ENCODE data around the gene DCHS1. TPM values are rescaled to one million over a fixed set of nuclear protein-coding genes. Genes with fewer than 3 reads are reported as not detected.
"Not testable (repeated sequence)": the region's sequence is repeated elsewhere in the genome, so short reads cannot be mapped to it uniquely, and the experiment has no call there.

The DCHS1 gene
- total and polyA plus RNA-seq, 9 of the 15 experiments (the other 6 are each of a cell fraction or from before 2014, with no cell fraction given): 0.04 to 0.49 (median 0.14) TPM; not detected in 2

DNA sequence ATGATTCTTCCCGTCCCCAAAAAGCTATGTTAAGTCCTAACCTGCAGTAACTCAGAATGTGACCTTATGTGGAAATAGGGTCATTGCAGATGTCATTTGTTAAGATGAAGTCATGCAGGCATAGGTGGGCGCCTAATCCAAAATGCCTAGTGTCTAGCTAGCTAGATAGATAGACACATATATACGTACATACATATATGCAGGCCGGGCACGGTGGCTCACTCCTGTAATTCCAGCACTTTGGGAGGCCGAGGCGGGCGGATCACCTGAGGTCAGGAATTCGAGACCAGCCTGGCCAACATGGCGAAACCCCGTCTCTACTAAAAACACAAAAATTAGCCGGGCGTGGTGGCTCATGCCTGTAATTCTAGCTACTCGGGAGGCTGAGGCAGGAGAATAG is 28.5 kb upstream of the DCHS1 start:
- Histone ChIP-seq H3K4me1 (replicated peaks in 1 of 2; ENCODE audit: control insufficient read depth in 2 of 2, insufficient read depth in 2 of 2, low read length in 2 of 2) (peaks cover 10 to 14% of the 10 kb centered on the region in 2 experiments; a peak in 4 of 5 replicates), H3K4me2 (ENCODE audit: insufficient read depth, low read length) (peak overlapping the region; percentile 77), H2AFZ (ENCODE audit: low read depth, low read length) (peak overlapping the region; percentile 91), H3K27ac (ENCODE audit: extremely low read depth, low read depth, low read length) (peak overlapping the region; percentile 67), H3K79me2 (ENCODE audit: control insufficient read depth, insufficient read depth, low read length) (peaks cover 31% of the 10 kb centered on the region), H3K36me3 (ENCODE audit: control insufficient read depth, insufficient read depth, low read length) (peaks cover 25% of the 10 kb centered on the region), H3K9ac (ENCODE audit: insufficient read depth in 1 of 2, low read depth in 2 of 2, low read length in 2 of 2) (peak overlapping the region in 1 of 2 experiments; percentile 84; a peak in 2 of 4 replicates)
- 0 out of 4 replicates have a peak, but pooled peaks of 1 of the 2 experiments have one; percentile 21 for TF ChIP-seq MLLT1 (IDR thresholded peaks at IDR 0.05)
- CTCF ChIA-PET (ENCODE audit: low intra/inter-chr PET ratio): interaction anchor here (0.7 to 1.8 kb wide), 3 partner anchors 77 to 153 kb away, joined by 3 to 4 read pairs (median 4); no protein-coding TSS in a partner anchor
- DNase-seq (ENCODE audit: extremely low read depth in 1 of 4, low spot score in 3 of 4); H3K4me3 ChIP-seq; ATAC-seq; intact Hi-C loops (cut with micrococcal nuclease); H3K9me3 ChIP-seq (replicated peaks; ENCODE audit: control insufficient read depth, insufficient read depth, low read depth, low read length); BruUV-seq (replicated peaks); H3K27me3 ChIP-seq (ENCODE audit: control insufficient read depth in 2 of 2, insufficient read depth in 2 of 2, low read length in 2 of 2); H4K20me1 ChIP-seq (replicated peaks; ENCODE audit: control insufficient read depth, insufficient read depth, low read length); H3K9me1 ChIP-seq (ENCODE audit: control insufficient read depth, insufficient read depth, low read length): not testable (repeated sequence)
- in situ Hi-C loops (cut with MboI): loop anchor here (5.0 kb wide), 1 partner anchor 62 kb away; no protein-coding TSS in a partner anchor
- POLR2A ChIA-PET: interaction anchor here (1.5 kb wide), 1 partner anchor 202 kb away, joined by 7 read pairs; the partner anchor contains the start of genes ARFIP2 and TIMM10B
- FAIRE-seq: peak; percentile 11
- 78% methylated on average over 12 of the region's 14 CpGs for WGBS (ENCODE audit: insufficient coverage, low coverage, missing lambda C conversion rate)

Measured in K562 (cell line).